GM12878 (cell line): Measurements from ENCODE around the gene NMBR.

Source experiments
- NFYB ChIP-seq: IDR thresholded peaks from 2 replicates; pipeline ENCODE4 v1.6.1; 2011; ENCODE audit warnings: low read depth, mild to moderate bottlenecking, low read length, improper control_type of control experiment, moderate library complexity; ENCODE audit not compliant: insufficient read depth
- NRF1 ChIP-seq: conservative IDR thresholded peaks from 2 replicates; pipeline ENCODE4 v1.6.1; 2011; ENCODE audit warnings: mild to moderate bottlenecking, low read depth, low read length, improper control_type of control experiment
- POLR2AphosphoS5 ChIP-seq: IDR thresholded peaks from 2 replicates; pipeline ENCODE4 v1.6.1; 2011; ENCODE audit warnings: mild to moderate bottlenecking, low read length, inconsistent platforms
- USF2 ChIP-seq: IDR thresholded peaks from 2 replicates; pipeline ENCODE4 v1.6.1; 2011; ENCODE audit warnings: low read depth, low read length, improper control_type of control experiment, borderline replicate concordance

- TF ChIP-seq POLR2AphosphoS5 = no peak
- TF ChIP-seq NFYB = no peak
- TF ChIP-seq USF2 = no peak
- TF ChIP-seq NRF1 = no peak
Measured at GRCh38 chr6:142178129-142178528, 31.2 kb upstream of the NMBR start.
